ENCODE measurements around the gene ZNF766. TPM values are rescaled to one million over a fixed set of nuclear protein-coding genes. Genes with fewer than 3 reads are reported as not detected.

ZNF766 gene
- total and polyA plus RNA-seq, 9 of the 15 experiments (the other 6 are each of a cell fraction or from before 2014, with no cell fraction given): 6.7 to 23.0 (median 11.2) TPM

DNA sequence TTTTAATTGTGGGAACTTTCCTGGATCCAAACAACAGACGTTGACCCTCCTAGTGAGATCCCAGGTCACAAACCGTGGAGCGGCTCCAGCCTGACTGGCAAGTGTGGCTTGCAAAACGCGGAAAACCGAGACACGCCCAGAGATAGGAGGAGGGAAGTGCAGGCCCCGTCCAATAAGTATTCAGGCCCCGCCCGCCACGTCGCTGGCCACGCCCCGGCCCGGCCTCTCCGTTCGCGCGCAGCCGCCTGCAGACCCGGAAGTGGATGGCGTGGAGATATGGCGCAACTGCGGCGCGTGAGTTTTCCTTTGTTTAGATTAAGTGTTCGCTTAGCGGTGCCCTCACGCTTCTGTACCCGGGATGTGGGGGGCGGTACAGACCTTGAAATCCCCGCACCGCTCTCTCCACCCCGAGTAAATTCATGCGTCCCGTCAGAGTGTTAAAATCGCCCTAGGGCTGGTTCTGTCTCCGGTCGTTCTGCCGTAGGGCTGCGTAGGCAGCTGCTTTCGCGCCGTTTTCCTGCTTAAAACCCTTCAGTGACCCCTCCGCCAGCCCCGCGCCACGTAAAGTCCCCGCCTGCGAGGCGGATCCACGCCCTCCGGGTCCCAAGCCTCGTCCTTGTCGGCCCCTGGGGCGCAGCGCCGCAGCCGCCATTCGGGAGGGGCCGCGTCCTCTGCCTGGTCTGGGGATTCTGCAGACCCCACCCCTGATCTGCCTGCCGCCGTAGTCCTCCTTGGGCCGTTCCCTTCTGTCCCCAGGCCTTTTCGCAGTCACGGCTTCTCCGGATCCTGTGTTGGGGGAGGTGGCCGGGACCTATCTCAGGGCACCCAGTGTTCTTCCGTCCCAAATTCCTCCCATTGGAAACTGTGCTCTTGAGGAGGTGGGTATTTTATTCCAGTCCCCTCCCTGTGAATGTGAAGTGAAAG, at the start of gene ZNF766 (continued):
- TF ChIP-seq MBD1 (CRISPR knock-in tag; IDR thresholded peaks at IDR 0.05) (no peak), HNRNPUL1 (IDR thresholded peaks at IDR 0.05; ENCODE audit: low read length) (no peak), NCOA6 (IDR thresholded peaks at IDR 0.05) (no peak), SIRT6 (IDR thresholded peaks at IDR 0.05; ENCODE audit: low read depth, low read length) (no peak), ZNF696 (CRISPR knock-in tag; conservative IDR thresholded peaks at IDR 0.05) (no peak), SOX6 (IDR thresholded peaks at IDR 0.05) (peak; percentile 44; the same call in 1 of the 2 replicates), MCM7 (IDR thresholded peaks at IDR 0.05) (no peak), DIDO1 (tag; IDR thresholded peaks at IDR 0.05; ENCODE audit: low read depth) (no peak), CHD2 (IDR thresholded peaks at IDR 0.05; ENCODE audit: low read depth, low read length) (0 out of 2 replicates have a peak, but pooled peaks have one; percentile 29), ZNF507 (tag; conservative IDR thresholded peaks at IDR 0.05) (no peak), YY1 (IDR thresholded peaks at IDR 0.05; ENCODE audit: borderline replicate concordance in 1 of 3, control insufficient read depth in 1 of 3, extremely low read depth in 1 of 3, insufficient read depth in 3 of 3, insufficient read length in 1 of 3, insufficient replicate concordance in 2 of 3, low read depth in 1 of 3, low read length in 2 of 3) (peak; percentile 39 to 67 (median 55)), ZC3H11A (IDR thresholded peaks at IDR 0.05; ENCODE audit: low read depth, low read length) (no peak), CREM (IDR thresholded peaks at IDR 0.05; ENCODE audit: low read depth) (peak; percentile 84), POLR2B (IDR thresholded peaks at IDR 0.05; ENCODE audit: low read depth, partially characterized antibody) (peak; percentile 80), PPARD (CRISPR knock-in tag; IDR thresholded peaks at IDR 0.05) (no peak), MYC (IDR thresholded peaks at IDR 0.05; ENCODE audit: low read depth, low read length) (peak; percentile 93), MYC (CRISPR knock-in tag; IDR thresholded peaks at IDR 0.05; ENCODE audit: borderline replicate concordance, low read depth) (peak; percentile 83; the same call in 1 of the 2 replicates), TCF7 (IDR thresholded peaks at IDR 0.05; ENCODE audit: borderline replicate concordance) (no peak)
